Bronchial epithelial cell (primary cell): ENCODE measurements around the gene LCT. TPM values are rescaled to one million over a fixed set of nuclear protein-coding genes. Genes with fewer than 3 reads are reported as not detected.

Source experiments
- DNase-seq: peaks from one replicate; pipeline ENCODE4 v3.0.0-alpha.2; 2010; ENCODE audit warnings: low read depth
- FAIRE-seq: peaks from 2 replicates; lab custom pipeline; 2011; peaks lifted over from hg19 to GRCh38; lab: Jason Lieb, UNC
- H3K27me3 ChIP-seq: 2 replicates; pipeline ENCODE4 v1.5.1; 2011; ENCODE audit warnings: low read length; ENCODE audit not compliant: control insufficient read depth, insufficient read depth
- H3K36me3 ChIP-seq: 2 replicates; pipeline ENCODE4 v1.5.1; 2011; ENCODE audit warnings: low read length; ENCODE audit not compliant: control insufficient read depth, insufficient read depth
- H3K4me3 ChIP-seq: 2 replicates; pipeline ENCODE4 v1.5.1; 2011; ENCODE audit warnings: mild to moderate bottlenecking, low read depth, low read length, control low read depth
- CTCF ChIP-seq: IDR thresholded peaks from 2 replicates; pipeline ENCODE4 v1.5.1; 2011; ENCODE audit warnings: mild to moderate bottlenecking, moderate library complexity, low read length, control low read depth, inconsistent platforms; ENCODE audit not compliant: insufficient read depth, severe bottlenecking
- total RNA-seq: library from RNA; depleted of rRNA; stranded (reverse); fragments of >200 nt; gene quantifications from 2 replicates; pipeline ENCODE4 v1.2.1, GENCODE V29; 2014

The LCT gene
- total RNA-seq, 1 donor from 2014 or later: not detected

DNA sequence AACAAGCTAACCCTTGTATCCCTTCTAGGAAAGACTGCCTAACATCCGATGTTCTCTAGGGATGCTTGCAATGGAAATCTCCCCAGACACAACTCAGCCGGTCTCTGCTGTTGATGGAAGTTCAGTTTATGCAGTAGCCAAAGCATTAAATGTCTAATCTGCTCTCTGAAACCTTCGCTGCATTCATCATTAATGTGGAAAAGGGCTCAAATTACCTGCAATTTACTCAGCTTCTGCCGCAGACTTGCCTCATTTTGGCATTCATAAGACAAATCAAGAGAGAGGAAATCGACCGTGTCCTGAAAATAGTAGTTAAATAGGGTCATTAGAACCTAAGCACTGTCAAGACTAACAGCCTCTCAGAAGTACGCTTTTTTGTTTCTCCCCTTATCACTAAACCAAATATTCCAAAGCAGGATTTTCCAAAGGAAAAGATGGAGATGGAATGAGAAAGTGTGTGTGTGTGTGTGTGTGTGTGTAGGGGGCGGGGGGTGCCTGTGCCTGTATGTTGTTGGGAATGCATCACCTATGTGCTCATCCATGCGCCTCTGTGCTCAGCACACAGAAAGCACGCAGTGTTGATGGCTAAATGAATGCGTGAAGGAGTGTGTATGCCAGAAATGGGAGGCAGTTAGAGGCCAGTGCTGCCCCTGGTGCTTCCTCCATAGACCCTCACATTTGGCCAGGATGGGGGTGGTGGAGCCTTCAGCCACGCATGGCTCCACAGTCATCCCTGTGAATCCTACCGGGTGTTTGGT is 7.4 kb downstream of the LCT start:
- Histone ChIP-seq H3K27me3 (no peaks in the 10 kb centered on the region), H3K4me3 (no peak overlapping the region), H3K36me3 (no peaks in the 10 kb centered on the region)
- TF ChIP-seq CTCF: no peak
- FAIRE-seq (no peak), DNase-seq (no peak)

- no peaks in the 10 kb centered on the region for H3K36me3 ChIP-seq
- TF ChIP-seq CTCF: no peak
- DNase-seq: no peak
Observed at GRCh38 chr2:135826544-135826943, 10.4 kb downstream of the LCT start.

DNA sequence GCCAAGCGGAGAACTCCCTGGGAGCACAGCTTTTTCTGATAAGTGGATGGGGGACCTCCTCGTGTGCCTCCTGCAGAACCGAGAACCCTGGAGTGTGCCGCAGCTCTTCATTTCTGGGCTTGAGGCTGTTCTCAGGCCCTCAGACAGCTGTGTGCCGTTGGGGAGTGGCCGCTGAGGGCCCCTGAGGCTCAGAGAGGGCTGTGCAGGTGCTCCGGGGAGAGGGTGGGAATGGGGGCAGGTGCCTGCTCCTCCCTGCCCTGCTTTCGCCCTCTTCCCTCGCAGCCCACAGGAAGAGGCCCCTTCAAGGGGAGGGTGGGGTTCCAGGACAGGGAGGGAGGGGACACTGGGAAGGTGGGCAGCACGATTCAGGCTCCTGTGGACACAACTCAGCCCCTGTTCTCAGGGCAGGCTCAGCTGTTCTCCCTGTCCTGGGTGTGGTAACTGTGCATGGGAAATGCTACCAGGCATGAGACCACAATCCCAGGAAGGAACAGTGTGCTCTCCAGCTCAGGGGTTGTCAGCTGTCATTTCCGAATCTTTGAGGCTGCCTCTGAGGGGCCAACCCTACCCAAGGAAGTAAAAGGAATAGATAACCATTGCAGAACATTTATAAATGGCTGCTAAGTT is 11.3 kb downstream of the LCT start:
- H3K36me3 ChIP-seq: no peaks in the 10 kb centered on the region
- no peak for TF ChIP-seq CTCF
- H3K4me3 ChIP-seq: no peak overlapping the region
- no peak for DNase-seq
- no peaks in the 10 kb centered on the region for H3K27me3 ChIP-seq
- FAIRE-seq: no peak

More at GRCh38 chr2:135826544-135826943, 10.4 kb downstream of the LCT start:
- Histone ChIP-seq H3K27me3 (no peaks in the 10 kb centered on the region), H3K4me3 (no peak overlapping the region)
- no peak for FAIRE-seq

- FAIRE-seq (no peak), DNase-seq (no peak)
- Histone ChIP-seq H3K27me3 (no peaks in the 10 kb centered on the region), H3K36me3 (no peaks in the 10 kb centered on the region), H3K4me3 (no peak overlapping the region)
- no peak for TF ChIP-seq CTCF
Observed at GRCh38 chr2:135825131-135825530, 11.9 kb downstream of the LCT start.

DNA sequence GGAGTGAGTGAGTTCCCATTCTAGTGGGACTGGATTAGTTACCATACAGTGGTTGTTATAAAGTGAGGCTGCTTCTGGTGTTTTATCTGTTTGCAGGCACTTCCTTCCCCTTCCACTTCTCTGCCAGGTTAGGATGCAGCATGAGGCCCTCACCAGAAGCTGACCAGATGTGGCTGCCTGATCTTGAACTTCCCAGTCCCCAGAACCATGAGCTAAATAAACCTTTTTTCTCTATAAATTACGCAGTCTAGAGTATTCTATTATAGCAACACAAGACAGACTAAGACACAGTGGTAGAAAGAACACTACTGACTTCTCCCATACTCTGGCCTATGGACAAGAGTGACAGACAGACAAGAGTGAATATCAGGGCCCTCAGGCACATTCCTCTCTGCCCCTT is 14.1 kb downstream of the LCT start:
- DNase-seq: no peak
- no peak for FAIRE-seq
- Histone ChIP-seq H3K4me3 (no peak overlapping the region), H3K36me3 (no peaks in the 10 kb centered on the region), H3K27me3 (no peaks in the 10 kb centered on the region)
- TF ChIP-seq CTCF: no peak
